Prostate gland (tissue), 2 donors: Measurements from ENCODE around the gene FANCE.

ENCODE experiments used
- CTCF ChIP-seq, 4 experiments: fragments of 200-600 bp in 2 of 4; fragments of 450-650 bp in 2 of 4; sonication (generic) in 2 of 4; IDR thresholded peaks; 1 replicate in 3 of 4; 2 replicates in 1 of 4; pipeline ENCODE4 v1.5.1; 2016 to 2019; ENCODE audit warnings: antibody characterized with exemption in 4 of 4, mild to moderate bottlenecking in 2 of 4, moderate library complexity in 2 of 4
- POLR2A ChIP-seq: fragments of 450-650 bp; IDR thresholded peaks from one replicate; pipeline ENCODE4 v1.6.1; 2016; ENCODE audit warnings: antibody characterized with exemption, mild to moderate bottlenecking

DNA sequence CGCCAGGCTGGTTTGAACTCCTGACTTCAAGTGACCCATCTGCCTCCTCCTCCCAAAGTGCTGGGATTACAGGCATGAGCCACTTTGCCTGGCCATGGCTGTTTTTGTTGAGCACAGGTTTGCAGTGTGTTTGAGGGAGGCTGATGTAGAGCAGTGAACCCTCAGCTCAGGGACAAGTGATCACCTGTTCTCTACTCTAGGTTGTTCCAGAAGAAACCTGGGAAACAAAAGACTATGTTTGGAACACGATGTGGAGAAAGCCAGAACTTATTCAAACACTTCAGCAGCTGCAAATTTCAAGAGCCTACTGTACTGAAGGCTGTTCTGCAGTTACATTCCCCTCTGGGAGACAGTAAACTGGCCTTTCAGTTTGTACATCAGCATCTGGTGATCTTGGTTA, 55.9 kb downstream of the FANCE start:
- TF ChIP-seq CTCF (IDR thresholded peaks at IDR 0.05) (no peak), POLR2A (no peak)
